Caco-2 (cell line): Measurements from ENCODE around the gene OTOP2. TPM values are rescaled to one million over a fixed set of nuclear protein-coding genes. Genes with fewer than 3 reads are reported as not detected.

Experiments
- BruUV-seq: library from RNA; stranded (reverse); fragments of 400-500 nt; replicated peaks from 2 replicates; lab custom pipeline; 2021; lab: Mats Ljungman, UMichigan
- CTCF ChIA-PET: fragments of 300-600 bp; sonication (Branson Sonifier 250); formaldehyde crosslinking; loops from one replicate; lab custom pipeline; 2022; ENCODE audit warnings: antibody characterized with exemption; lab: Charles Lee
- POLR2A ChIA-PET: fragments of 300-600 bp; sonication (Branson Sonifier 250); formaldehyde crosslinking; loops from one replicate; lab custom pipeline; 2022; ENCODE audit warnings: antibody characterized with exemption; lab: Charles Lee
- DNase-seq, 2 experiments: peaks; one replicate each; pipeline versions ENCODE4 v3.0.0 to v3.0.0-alpha.2; 2020 to 2022
- H3K27me3 ChIP-seq: replicated peaks from 2 replicates; pipeline ENCODE4 v1.6.0; 2011; ENCODE audit warnings: low read length; ENCODE audit not compliant: control insufficient read depth, insufficient read depth
- H3K36me3 ChIP-seq: 2 replicates; pipeline ENCODE4 v1.5.1; 2011; ENCODE audit warnings: low read length; ENCODE audit not compliant: control insufficient read depth, insufficient read depth
- H3K4me1 ChIP-seq: fragments of 250-450 bp; sonication (Bioruptor Pico); 2 replicates; pipeline ENCODE4 v1.5.1; 2020; ENCODE audit warnings: mild to moderate bottlenecking
- H3K4me3 ChIP-seq: 2 replicates; pipeline ENCODE4 v1.5.1; 2011; ENCODE audit warnings: low read depth, mild to moderate bottlenecking, control low read depth, low read length
- H3K9me3 ChIP-seq: fragments of 250-450 bp; sonication (Bioruptor Pico); 2 replicates; pipeline ENCODE4 v1.5.1; 2020; ENCODE audit warnings: mild to moderate bottlenecking, moderate library complexity
- H3K27ac Mint-ChIP-seq: one replicate; pipeline ENCODE4 v1.8.0; 2022; ENCODE audit warnings: mixed read lengths; ENCODE audit not compliant: unreplicated experiment
- H3K27me3 Mint-ChIP-seq: one replicate; pipeline ENCODE4 v1.8.0; 2022; ENCODE audit warnings: mixed read lengths; ENCODE audit not compliant: insufficient read depth, unreplicated experiment
- H3K36me3 Mint-ChIP-seq: one replicate; pipeline ENCODE4 v1.8.0; 2022; ENCODE audit warnings: mild to moderate bottlenecking, mixed read lengths; ENCODE audit not compliant: insufficient read depth, unreplicated experiment
- H3K4me1 Mint-ChIP-seq: one replicate; pipeline ENCODE4 v1.8.0; 2022; ENCODE audit warnings: low read depth, mixed read lengths; ENCODE audit not compliant: unreplicated experiment
- H3K4me3 Mint-ChIP-seq: one replicate; pipeline ENCODE4 v1.8.0; 2022; ENCODE audit warnings: mild to moderate bottlenecking, moderate library complexity, mixed read lengths; ENCODE audit not compliant: unreplicated experiment
- H3K9me3 Mint-ChIP-seq: one replicate; pipeline ENCODE4 v1.8.0; 2022; ENCODE audit warnings: mixed read lengths; ENCODE audit not compliant: unreplicated experiment
- intact Hi-C: fragments of 100-400 bp; cut with micrococcal nuclease; formaldehyde crosslinking; loops from one replicate; pipeline ENCODE4 v1.10.0; 2022; ENCODE audit not compliant: unreplicated experiment
- total RNA-seq: library from RNA; stranded (reverse); gene quantifications from 2 replicates; pipeline ENCODE4 v1.2.3, GENCODE V29; 2022
- TF ChIP-seq, protein P1 (sequence below), 2 experiments: fragments of 200-600 bp in 1 of 2; IDR thresholded peaks; 1 replicate in 1 of 2; 2 replicates in 1 of 2; pipeline versions ENCODE4 v1.5.1 to v1.8.0; 2011 to 2022; ENCODE audit warnings: antibody characterized with exemption in 1 of 2, control low read depth in 1 of 2, inconsistent platforms in 1 of 2, low read depth in 1 of 2, low read length in 1 of 2, mild to moderate bottlenecking in 1 of 2, moderate library complexity in 1 of 2; ENCODE audit not compliant: insufficient read depth in 1 of 2, severe bottlenecking in 1 of 2, unreplicated experiment in 1 of 2

OTOP2 gene
- total RNA-seq, 1 experiment from 2014 or later = not detected

DNA sequence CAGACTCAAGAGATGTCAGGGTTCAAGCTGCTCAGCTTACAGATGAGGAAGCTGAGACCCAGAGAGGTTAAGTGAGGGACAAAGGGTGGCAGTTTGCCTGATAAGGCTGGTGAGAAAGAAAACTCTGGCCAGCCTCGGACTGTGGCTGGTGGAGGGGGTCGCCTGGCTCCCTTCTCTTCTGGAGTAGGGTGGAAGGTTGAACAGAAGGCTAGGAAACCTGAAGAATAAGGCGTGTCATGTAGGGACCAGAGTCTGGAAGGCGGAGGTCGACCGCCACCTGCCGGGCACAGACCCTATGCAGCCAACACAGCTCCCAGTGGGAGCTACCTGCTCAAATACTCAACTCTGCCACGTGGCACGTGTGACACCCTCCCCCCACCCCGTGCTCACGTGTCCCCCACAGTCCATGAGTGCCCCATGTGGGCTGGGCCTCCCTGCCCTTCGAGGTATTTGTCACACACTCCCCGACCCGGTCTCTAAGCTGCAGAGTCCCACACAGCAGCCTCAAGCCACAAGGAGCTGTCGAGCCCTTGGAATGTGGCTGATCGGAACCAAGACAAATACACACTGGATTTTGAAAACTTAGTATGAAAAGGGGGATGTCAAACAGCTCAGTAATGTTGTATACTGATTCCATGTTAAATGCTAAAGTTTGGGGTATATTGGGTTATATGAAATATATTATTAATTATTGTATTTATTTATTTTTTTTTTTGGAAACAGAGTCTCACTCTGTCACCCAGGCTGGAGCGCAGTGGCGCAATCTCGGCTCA lies 36.7 kb downstream of the OTOP2 start:
- peak overlapping the region; percentile 79 for H3K27ac Mint-ChIP-seq
- H3K4me3 ChIP-seq = no peak overlapping the region
- H3K36me3 Mint-ChIP-seq = peaks cover 23% of the 10 kb centered on the region
- POLR2A ChIA-PET = interaction anchor here (0.6 to 2.3 kb wide), 8 partner anchors 12 to 126 kb away, joined by 3 to 18 read pairs (median 4); partner anchors contain the start of genes CDR2L, FDXR, HID1 and MRPL58
- intact Hi-C loops = loop anchor here (1.0 kb wide), 4 partner anchors 22 to 75 kb away; partner anchors contain the start of gene MRPL58
- no peaks in the 10 kb centered on the region for H3K9me3 Mint-ChIP-seq
- H3K4me1 ChIP-seq = 0 out of 2 replicates have a peak, but pooled peaks cover 3% of the 10 kb centered on the region
- H3K27me3 ChIP-seq = no peaks in the 10 kb centered on the region
- no peaks in the 10 kb centered on the region for H3K9me3 ChIP-seq
- no TSS peak for BruUV-seq
- CTCF ChIA-PET = interaction anchor here (0.6 to 3.9 kb wide), 37 partner anchors 9 to 241 kb away, joined by 3 to 86 read pairs (median 6); partner anchors contain the start of genes ATP5PD, CDR2L, FDXR and HID1
- peak; percentile 82 to 88 for DNase-seq
- peaks cover 1% of the 10 kb centered on the region; the same call in 1 of the 2 replicates for H3K36me3 ChIP-seq
- TF ChIP-seq, protein P1, sequence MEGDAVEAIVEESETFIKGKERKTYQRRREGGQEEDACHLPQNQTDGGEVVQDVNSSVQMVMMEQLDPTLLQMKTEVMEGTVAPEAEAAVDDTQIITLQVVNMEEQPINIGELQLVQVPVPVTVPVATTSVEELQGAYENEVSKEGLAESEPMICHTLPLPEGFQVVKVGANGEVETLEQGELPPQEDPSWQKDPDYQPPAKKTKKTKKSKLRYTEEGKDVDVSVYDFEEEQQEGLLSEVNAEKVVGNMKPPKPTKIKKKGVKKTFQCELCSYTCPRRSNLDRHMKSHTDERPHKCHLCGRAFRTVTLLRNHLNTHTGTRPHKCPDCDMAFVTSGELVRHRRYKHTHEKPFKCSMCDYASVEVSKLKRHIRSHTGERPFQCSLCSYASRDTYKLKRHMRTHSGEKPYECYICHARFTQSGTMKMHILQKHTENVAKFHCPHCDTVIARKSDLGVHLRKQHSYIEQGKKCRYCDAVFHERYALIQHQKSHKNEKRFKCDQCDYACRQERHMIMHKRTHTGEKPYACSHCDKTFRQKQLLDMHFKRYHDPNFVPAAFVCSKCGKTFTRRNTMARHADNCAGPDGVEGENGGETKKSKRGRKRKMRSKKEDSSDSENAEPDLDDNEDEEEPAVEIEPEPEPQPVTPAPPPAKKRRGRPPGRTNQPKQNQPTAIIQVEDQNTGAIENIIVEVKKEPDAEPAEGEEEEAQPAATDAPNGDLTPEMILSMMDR (IDR thresholded peaks at IDR 0.05; ENCODE audit: insufficient read depth in 1 of 2, low read depth in 1 of 2, low read length in 1 of 2, severe bottlenecking in 1 of 2, unreplicated experiment in 1 of 2) = peak; percentile 61 to 74
- peaks cover 21% of the 10 kb centered on the region for H3K4me1 Mint-ChIP-seq
- H3K4me3 Mint-ChIP-seq = peak overlapping the region; percentile 51
- H3K27me3 Mint-ChIP-seq = no peaks in the 10 kb centered on the region

GRCh38 chr17:74961657-74962350 lies 37.7 kb downstream of the OTOP2 start:
- Histone ChIP-seq H3K4me1 (0 out of 2 replicates have a peak, but pooled peaks cover 3% of the 10 kb centered on the region), H3K9me3 (no peaks in the 10 kb centered on the region), H3K27me3 (no peaks in the 10 kb centered on the region), H3K36me3 (peaks cover 1% of the 10 kb centered on the region; the same call in 1 of the 2 replicates), H3K4me3 (no peak overlapping the region)
- POLR2A ChIA-PET = interaction anchor here (0.6 to 2.3 kb wide), 7 partner anchors 11 to 204 kb away, joined by 3 to 18 read pairs (median 4); partner anchors contain the start of genes CDR2L, HID1 and MRPL58
- Mint-ChIP-seq H3K27me3 (no peaks in the 10 kb centered on the region), H3K36me3 (peaks cover 18% of the 10 kb centered on the region), H3K4me1 (peaks cover 21% of the 10 kb centered on the region), H3K4me3 (no peak overlapping the region), H3K27ac (no peak overlapping the region), H3K9me3 (no peaks in the 10 kb centered on the region)
- peak; percentile 90 to 93 for DNase-seq
- CTCF ChIA-PET = interaction anchor here (0.6 to 3.9 kb wide), 34 partner anchors 10 to 240 kb away, joined by 3 to 86 read pairs (median 6); partner anchors contain the start of genes ATP5PD, CDR2L, FDXR and HID1
- intact Hi-C loops = loop anchor here (1.0 kb wide), 4 partner anchors 20 to 73 kb away; partner anchors contain the start of gene MRPL58
- BruUV-seq = no TSS peak
- TF ChIP-seq, protein P1 (IDR thresholded peaks at IDR 0.05; ENCODE audit: insufficient read depth in 1 of 2, low read depth in 1 of 2, low read length in 1 of 2, severe bottlenecking in 1 of 2, unreplicated experiment in 1 of 2) = peak; percentile 70 to 86
